ENCODE measurements around the gene NEK11.

The NEK11 gene

GRCh38 chr3:131141770-131142169, 115.1 kb downstream of the NEK11 start:
- no peak for DNase-seq (ENCODE audit: low read depth)

GRCh38 chr3:131142580-131142979, 115.9 kb downstream of the NEK11 start:
- no peak for DNase-seq (ENCODE audit: low read depth)

GRCh38 chr3:131143802-131144201, 117.1 kb downstream of the NEK11 start:
- DNase-seq (ENCODE audit: low read depth), result no peak

GRCh38 chr3:131147534-131147933, 120.9 kb downstream of the NEK11 start:
- no peak for DNase-seq (ENCODE audit: low read depth)

GRCh38 chr3:131158434-131158833, 131.8 kb downstream of the NEK11 start:
- no peak for DNase-seq (ENCODE audit: low read depth)

GRCh38 chr3:131162516-131162915, 135.8 kb downstream of the NEK11 start:
- DNase-seq (ENCODE audit: low read depth), result no peak

- DNase-seq (ENCODE audit: low read depth), result no peak
Measured at GRCh38 chr3:131167867-131168266, 141.2 kb downstream of the NEK11 start.

GRCh38 chr3:131169331-131169730, 142.7 kb downstream of the NEK11 start:
- no peak for DNase-seq (ENCODE audit: low read depth)

GRCh38 chr3:131172502-131173200, 146.0 kb downstream of the NEK11 start:
- DNase-seq (ENCODE audit: low read depth), result no peak

GRCh38 chr3:131174752-131175151, 148.1 kb downstream of the NEK11 start:
- no peak for DNase-seq (ENCODE audit: low read depth)

- no peak for DNase-seq (ENCODE audit: low read depth)
Measured at GRCh38 chr3:131178710-131179375, 152.2 kb downstream of the NEK11 start.

GRCh38 chr3:131192701-131193100, 166.0 kb downstream of the NEK11 start:
- no peak for DNase-seq (ENCODE audit: low read depth)

- no peak for DNase-seq (ENCODE audit: low read depth)
Measured at GRCh38 chr3:131193641-131194238, 167.1 kb downstream of the NEK11 start.

- no peak for DNase-seq (ENCODE audit: low read depth)
Measured at GRCh38 chr3:131194816-131195215, 168.1 kb downstream of the NEK11 start.

- no peak for DNase-seq (ENCODE audit: low read depth)
Measured at GRCh38 chr3:131200636-131201199, 174.0 kb downstream of the NEK11 start.

GRCh38 chr3:131216330-131216729, 189.7 kb downstream of the NEK11 start:
- DNase-seq (ENCODE audit: low read depth), result no peak

GRCh38 chr3:131216801-131217200, 190.1 kb downstream of the NEK11 start:
- DNase-seq (ENCODE audit: low read depth), result no peak

- no peak for DNase-seq (ENCODE audit: low read depth)
Measured at GRCh38 chr3:131217296-131217741, 190.6 kb downstream of the NEK11 start.

GRCh38 chr3:131218196-131218595, 191.5 kb downstream of the NEK11 start:
- no peak for DNase-seq (ENCODE audit: low read depth)

GRCh38 chr3:131221731-131222130, 195.1 kb downstream of the NEK11 start:
- no peak for DNase-seq (ENCODE audit: low read depth)

- no peak for DNase-seq (ENCODE audit: low read depth)
Measured at GRCh38 chr3:131222599-131222998, 195.9 kb downstream of the NEK11 start.

GRCh38 chr3:131223373-131224289, 197.0 kb downstream of the NEK11 start:
- no peak for DNase-seq (ENCODE audit: low read depth)
